ENCODE measurements around the gene NOX3.
"Not testable (repeated sequence)": the region's sequence is repeated elsewhere in the genome, so short reads cannot be mapped to it uniquely, and the experiment has no call there.

NOX3 gene

GRCh38 chr6:155366325-155366724 lies 89.3 kb downstream of the NOX3 start:
- no peak for TF ChIP-seq CTCF (IDR thresholded peaks at IDR 0.05; ENCODE audit: extremely low read depth, missing control alignments)
- no peak for DNase-seq (ENCODE audit: low spot score)

- TF ChIP-seq CTCF (IDR thresholded peaks at IDR 0.05; ENCODE audit: extremely low read depth, missing control alignments) = no peak
- DNase-seq (ENCODE audit: low spot score) = no peak
These were observed 90.7 kb downstream of the NOX3 start for GRCh38 chr6:155364844-155365437.

GRCh38 chr6:155364021-155364420 lies 91.6 kb downstream of the NOX3 start:
- not testable (repeated sequence) for DNase-seq (ENCODE audit: low spot score)

- DNase-seq (ENCODE audit: low spot score) = not testable (repeated sequence)
These were observed 92.5 kb downstream of the NOX3 start for GRCh38 chr6:155362968-155363632.

- no peak for DNase-seq (ENCODE audit: low spot score)
- no peak for TF ChIP-seq CTCF (IDR thresholded peaks at IDR 0.05; ENCODE audit: extremely low read depth, missing control alignments)
These were observed 101.5 kb downstream of the NOX3 start for GRCh38 chr6:155354167-155354566.

DNA sequence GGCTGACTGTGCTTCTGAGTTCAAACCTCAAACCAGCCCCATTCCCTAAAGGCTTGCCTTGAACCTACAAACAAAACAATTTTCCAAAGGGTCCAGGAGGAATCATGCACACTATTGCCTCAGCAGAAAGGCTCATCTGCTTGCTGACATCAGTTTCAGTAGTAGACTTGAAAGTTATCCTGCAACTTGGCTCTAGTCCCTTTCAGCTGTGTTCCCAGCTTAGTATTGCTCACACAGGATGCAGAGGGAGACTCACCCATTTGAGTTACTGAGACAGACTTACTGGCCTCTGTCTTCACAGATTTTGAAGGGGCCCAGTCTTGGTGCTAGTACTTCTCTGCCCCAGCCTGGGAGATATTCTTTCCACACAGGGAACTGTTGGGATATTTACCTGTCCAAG lies 102.8 kb downstream of the NOX3 start:
- TF ChIP-seq CTCF (IDR thresholded peaks at IDR 0.05; ENCODE audit: extremely low read depth, missing control alignments) = no peak
- no peak for DNase-seq (ENCODE audit: low spot score)

GRCh38 chr6:155352130-155352420 lies 103.6 kb downstream of the NOX3 start:
- no peak for TF ChIP-seq CTCF (IDR thresholded peaks at IDR 0.05; ENCODE audit: extremely low read depth, missing control alignments)
- DNase-seq (ENCODE audit: low spot score) = no peak

DNA sequence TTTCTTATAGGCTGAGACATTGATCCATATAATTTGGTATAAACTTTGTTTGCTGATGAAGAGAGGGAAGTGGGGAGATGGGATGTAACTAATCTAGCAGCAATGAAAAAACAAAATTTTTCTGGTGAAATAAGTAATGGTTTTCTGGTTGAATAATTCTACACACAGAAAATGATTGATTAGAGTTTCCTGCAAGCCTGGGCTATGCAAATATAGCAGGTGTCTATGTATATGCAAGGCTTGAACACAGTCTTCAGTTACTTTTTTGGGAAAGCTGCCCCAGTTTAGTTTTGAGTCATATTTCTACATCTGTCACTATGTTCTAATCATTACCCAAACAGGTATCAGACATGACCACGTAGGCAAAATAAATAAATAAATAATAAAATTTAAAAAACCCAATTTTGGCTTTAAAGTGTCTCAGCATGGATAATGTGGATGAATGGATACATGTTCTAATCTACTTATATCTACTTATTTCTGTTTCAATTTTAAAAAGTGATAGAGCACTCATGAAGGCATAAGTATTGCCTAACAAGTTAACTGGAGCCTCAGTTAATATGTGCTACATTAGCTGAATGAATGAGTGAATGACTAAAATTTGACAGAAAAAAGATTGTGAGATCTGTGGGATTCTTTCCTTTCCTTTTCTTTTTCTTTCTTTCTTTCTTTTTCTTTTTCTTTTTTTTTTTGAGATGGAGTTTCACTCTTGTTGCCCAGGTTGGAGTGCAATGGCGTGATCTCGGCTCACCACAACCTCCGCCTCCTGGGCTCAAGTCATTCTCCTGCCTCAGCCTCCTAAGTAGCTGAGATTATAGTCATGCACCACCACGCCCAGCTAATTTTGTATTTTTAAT lies 104.1 kb downstream of the NOX3 start:
- DNase-seq (ENCODE audit: low spot score) = peak; percentile 79

More for the DNA sequence above, 104.1 kb downstream of the NOX3 start:
- no peak for TF ChIP-seq CTCF (IDR thresholded peaks at IDR 0.05; ENCODE audit: extremely low read depth, missing control alignments)
